Measurements from ENCODE around the gene RIPK1.
"Not testable (repeated sequence)": the region's sequence is repeated elsewhere in the genome, so short reads cannot be mapped to it uniquely, and the experiment has no call there.

DNA sequence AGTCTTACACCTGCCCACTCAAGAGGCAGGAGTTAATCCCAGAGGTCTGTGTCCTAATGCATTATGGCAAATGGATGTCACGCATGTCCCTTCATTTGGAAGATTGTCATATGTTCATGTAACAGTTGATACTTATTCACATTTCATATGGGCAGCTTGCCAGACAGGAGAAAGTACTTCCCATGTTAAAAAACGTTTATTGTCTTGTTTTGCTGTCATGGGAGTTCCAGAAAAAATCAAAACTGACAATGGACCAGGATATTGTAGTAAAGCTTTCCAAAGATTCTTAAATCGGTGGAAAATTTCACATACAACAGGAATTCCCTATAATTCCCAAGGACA, 13.2 kb upstream of the RIPK1 start:
- TF ChIP-seq, protein P1, sequence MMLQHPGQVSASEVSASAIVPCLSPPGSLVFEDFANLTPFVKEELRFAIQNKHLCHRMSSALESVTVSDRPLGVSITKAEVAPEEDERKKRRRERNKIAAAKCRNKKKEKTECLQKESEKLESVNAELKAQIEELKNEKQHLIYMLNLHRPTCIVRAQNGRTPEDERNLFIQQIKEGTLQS (IDR thresholded peaks at IDR 0.05; ENCODE audit: insufficient read depth, low read depth, low read length): not testable (repeated sequence)
- TF ChIP-seq, protein P2, sequence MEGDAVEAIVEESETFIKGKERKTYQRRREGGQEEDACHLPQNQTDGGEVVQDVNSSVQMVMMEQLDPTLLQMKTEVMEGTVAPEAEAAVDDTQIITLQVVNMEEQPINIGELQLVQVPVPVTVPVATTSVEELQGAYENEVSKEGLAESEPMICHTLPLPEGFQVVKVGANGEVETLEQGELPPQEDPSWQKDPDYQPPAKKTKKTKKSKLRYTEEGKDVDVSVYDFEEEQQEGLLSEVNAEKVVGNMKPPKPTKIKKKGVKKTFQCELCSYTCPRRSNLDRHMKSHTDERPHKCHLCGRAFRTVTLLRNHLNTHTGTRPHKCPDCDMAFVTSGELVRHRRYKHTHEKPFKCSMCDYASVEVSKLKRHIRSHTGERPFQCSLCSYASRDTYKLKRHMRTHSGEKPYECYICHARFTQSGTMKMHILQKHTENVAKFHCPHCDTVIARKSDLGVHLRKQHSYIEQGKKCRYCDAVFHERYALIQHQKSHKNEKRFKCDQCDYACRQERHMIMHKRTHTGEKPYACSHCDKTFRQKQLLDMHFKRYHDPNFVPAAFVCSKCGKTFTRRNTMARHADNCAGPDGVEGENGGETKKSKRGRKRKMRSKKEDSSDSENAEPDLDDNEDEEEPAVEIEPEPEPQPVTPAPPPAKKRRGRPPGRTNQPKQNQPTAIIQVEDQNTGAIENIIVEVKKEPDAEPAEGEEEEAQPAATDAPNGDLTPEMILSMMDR (IDR thresholded peaks at IDR 0.05; ENCODE audit: control extremely low read depth in 1 of 3, insufficient read depth in 1 of 3, low read depth in 1 of 3, low read length in 3 of 3): not testable (repeated sequence)
- TF ChIP-seq POLR2AphosphoS5 (IDR thresholded peaks at IDR 0.05; ENCODE audit: low read depth, low read length); BRCA1 (IDR thresholded peaks at IDR 0.05; ENCODE audit: low read depth, low read length); TAF1 (IDR thresholded peaks at IDR 0.05; ENCODE audit: low read depth, low read length); POLR2A (IDR thresholded peaks at IDR 0.05; ENCODE audit: control extremely low read depth in 1 of 2, low read depth in 2 of 2, low read length in 2 of 2); NANOG (IDR thresholded peaks at IDR 0.05; ENCODE audit: insufficient read depth, low read depth, low read length, poor library complexity, severe bottlenecking); CBX5 (IDR thresholded peaks at IDR 0.05; ENCODE audit: low read depth, low read length); CREB1 (IDR thresholded peaks at IDR 0.05); ASH2L (IDR thresholded peaks at IDR 0.05; ENCODE audit: low read length); YY1 (IDR thresholded peaks at IDR 0.05; ENCODE audit: low read depth, low read length); RFX5 (IDR thresholded peaks at IDR 0.05; ENCODE audit: borderline replicate concordance, low read depth, low read length); GABPA (IDR thresholded peaks at IDR 0.05; ENCODE audit: borderline replicate concordance, insufficient read depth, low read length): not testable (repeated sequence)
